Measurements from ENCODE around the gene MUC6. TPM values are rescaled to one million over a fixed set of nuclear protein-coding genes. Genes with fewer than 3 reads are reported as not detected.
A peak's percentile ranks its signal among the peaks of the same experiment; 100 is the strongest.

The MUC6 gene
- total RNA-seq, 1 experiment from 2014 or later, result not detected

DNA sequence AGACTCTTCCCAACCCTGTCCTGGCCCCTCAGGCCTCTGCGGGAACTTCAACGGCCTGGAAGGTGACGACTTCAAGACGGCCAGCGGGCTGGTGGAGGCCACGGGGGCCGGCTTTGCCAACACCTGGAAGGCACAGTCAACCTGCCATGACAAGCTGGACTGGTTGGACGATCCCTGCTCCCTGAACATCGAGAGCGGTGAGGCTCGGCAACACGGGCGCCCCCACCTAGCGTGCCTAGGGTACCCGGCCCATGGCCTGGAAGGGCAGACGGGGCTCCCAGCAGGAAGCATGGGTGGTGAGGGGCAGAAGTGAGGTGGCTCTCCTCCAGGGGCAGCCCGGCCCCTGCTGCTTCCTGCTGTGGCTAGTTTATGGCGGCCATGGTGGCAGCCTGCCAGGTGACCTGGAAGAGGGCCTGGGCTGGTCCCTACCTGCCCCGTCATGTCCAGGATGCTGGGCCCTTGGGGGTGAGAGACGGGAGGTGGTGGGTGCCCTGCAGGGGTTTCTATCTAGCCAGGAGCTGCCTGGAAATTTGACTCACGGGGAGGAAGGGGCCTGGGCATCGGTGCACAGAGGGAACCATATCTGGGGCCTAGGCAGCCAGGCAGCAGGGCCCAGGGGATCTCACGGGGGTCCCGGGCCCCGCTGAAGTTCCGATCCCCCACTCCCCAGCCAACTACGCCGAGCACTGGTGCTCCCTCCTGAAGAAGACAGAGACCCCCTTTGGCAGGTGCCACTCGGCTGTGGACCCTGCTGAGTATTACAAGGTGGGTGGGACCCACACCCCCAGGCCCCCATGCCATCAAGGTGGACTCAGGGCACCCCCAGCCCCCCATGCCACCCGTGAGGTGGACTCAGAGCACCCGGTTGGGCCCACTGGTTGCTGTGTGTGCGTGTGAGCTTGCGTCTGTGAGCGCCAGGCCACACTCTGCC lies 47.4 kb upstream of the MUC6 start:
- BruUV-seq (replicated peaks), result no TSS peak
- no peaks in the 10 kb centered on the region for H3K27me3 Mint-ChIP-seq (ENCODE audit: insufficient read depth, unreplicated experiment)
- intact Hi-C loops (cut with micrococcal nuclease), result no loop called here
- no peak overlapping the region for H3K4me3 Mint-ChIP-seq (ENCODE audit: unreplicated experiment)
- no peak overlapping the region for H3K27ac Mint-ChIP-seq (ENCODE audit: low read depth, unreplicated experiment)
- TF ChIP-seq, protein P1, sequence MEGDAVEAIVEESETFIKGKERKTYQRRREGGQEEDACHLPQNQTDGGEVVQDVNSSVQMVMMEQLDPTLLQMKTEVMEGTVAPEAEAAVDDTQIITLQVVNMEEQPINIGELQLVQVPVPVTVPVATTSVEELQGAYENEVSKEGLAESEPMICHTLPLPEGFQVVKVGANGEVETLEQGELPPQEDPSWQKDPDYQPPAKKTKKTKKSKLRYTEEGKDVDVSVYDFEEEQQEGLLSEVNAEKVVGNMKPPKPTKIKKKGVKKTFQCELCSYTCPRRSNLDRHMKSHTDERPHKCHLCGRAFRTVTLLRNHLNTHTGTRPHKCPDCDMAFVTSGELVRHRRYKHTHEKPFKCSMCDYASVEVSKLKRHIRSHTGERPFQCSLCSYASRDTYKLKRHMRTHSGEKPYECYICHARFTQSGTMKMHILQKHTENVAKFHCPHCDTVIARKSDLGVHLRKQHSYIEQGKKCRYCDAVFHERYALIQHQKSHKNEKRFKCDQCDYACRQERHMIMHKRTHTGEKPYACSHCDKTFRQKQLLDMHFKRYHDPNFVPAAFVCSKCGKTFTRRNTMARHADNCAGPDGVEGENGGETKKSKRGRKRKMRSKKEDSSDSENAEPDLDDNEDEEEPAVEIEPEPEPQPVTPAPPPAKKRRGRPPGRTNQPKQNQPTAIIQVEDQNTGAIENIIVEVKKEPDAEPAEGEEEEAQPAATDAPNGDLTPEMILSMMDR (IDR thresholded peaks at IDR 0.05; ENCODE audit: unreplicated experiment), result no peak
- DNase-seq (ENCODE audit: unreplicated experiment), result peak; percentile 81
- H3K9me3 Mint-ChIP-seq (ENCODE audit: unreplicated experiment), result no peaks in the 10 kb centered on the region
- H3K36me3 Mint-ChIP-seq (ENCODE audit: insufficient read depth, unreplicated experiment), result no peaks in the 10 kb centered on the region
- H3K4me1 Mint-ChIP-seq (ENCODE audit: insufficient read depth, unreplicated experiment), result no peaks in the 10 kb centered on the region
- ChIA-PET CTCF (interaction anchor here (0.6 to 0.7 kb wide), 2 partner anchors 32 to 34 kb away, joined by 3 to 4 read pairs; no protein-coding TSS in a partner anchor), POLR2A (no interaction called here)

DNA sequence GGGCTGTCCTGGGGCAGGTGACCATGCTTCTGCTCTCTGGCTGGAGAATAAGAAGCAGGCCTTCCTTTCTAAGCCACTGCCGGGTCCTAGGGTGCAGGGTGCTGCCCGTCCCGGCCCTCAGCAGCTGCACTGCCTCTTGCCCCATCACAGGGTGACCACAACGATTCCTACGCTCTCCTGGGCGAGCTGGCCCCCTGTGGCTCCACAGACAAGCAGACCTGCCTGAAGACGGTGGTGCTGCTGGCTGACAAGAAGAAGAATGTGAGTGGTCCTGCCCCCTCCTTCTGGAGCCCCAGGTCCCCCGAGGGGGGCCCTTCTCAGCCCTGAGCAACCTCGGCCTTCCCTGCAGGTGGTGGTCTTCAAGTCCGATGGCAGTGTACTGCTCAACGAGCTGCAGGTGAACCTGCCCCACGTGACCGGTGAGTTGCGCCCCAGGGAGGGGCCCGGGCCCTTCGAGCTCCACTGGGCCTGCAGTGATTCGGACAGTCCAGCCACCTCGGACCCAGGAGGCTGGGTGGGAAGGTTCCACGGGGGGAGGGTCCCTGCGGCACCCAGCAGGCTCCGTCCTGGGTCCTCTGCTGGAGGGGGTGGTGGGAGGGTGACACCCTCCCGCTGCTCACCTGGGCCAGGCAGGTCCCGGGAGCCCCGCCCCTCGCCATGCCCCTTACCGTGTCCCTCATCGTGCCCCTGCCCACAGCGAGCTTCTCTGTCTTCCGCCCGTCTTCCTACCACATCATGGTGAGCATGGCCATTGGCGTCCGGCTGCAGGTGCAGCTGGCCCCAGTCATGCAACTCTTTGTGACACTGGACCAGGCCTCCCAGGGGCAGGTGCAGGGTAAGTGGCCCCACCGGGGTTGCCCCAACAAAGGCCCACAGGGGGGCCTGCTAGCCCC lies 46.5 kb upstream of the MUC6 start:
- intact Hi-C loops (cut with micrococcal nuclease), result no loop called here
- no peaks in the 10 kb centered on the region for H3K27me3 Mint-ChIP-seq (ENCODE audit: insufficient read depth, unreplicated experiment)
- H3K36me3 Mint-ChIP-seq (ENCODE audit: insufficient read depth, unreplicated experiment), result no peaks in the 10 kb centered on the region
- no TSS peak for BruUV-seq (replicated peaks)
- no peak overlapping the region for H3K27ac Mint-ChIP-seq (ENCODE audit: low read depth, unreplicated experiment)
- POLR2A ChIA-PET, result no interaction called here
- no peak for DNase-seq (ENCODE audit: unreplicated experiment)
- H3K4me3 Mint-ChIP-seq (ENCODE audit: unreplicated experiment), result no peak overlapping the region
- CTCF ChIA-PET, result interaction anchor here (0.6 kb wide), 1 partner anchor 66 kb away, joined by 3 read pairs; no protein-coding TSS in a partner anchor
- no peaks in the 10 kb centered on the region for H3K9me3 Mint-ChIP-seq (ENCODE audit: unreplicated experiment)
- no peaks in the 10 kb centered on the region for H3K4me1 Mint-ChIP-seq (ENCODE audit: insufficient read depth, unreplicated experiment)
- TF ChIP-seq, protein P1 (IDR thresholded peaks at IDR 0.05; ENCODE audit: unreplicated experiment), result no peak

DNA sequence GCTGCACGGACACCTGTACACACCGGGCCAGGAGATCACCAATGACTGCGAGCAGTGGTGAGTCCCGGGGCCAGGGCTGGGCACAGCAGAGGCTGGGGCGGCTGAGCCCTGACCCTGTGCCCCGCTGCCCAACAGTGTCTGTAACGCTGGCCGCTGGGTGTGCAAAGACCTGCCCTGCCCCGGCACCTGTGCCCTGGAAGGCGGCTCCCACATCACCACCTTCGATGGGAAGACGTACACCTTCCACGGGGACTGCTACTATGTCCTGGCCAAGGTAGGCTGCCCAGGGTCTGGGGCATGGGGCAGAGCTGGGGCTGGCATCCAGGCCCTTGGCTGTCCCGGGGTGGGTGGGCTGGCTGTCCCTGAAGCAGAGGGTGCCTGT lies 45.8 kb upstream of the MUC6 start:
- intact Hi-C loops (cut with micrococcal nuclease), result no loop called here
- H3K4me1 Mint-ChIP-seq (ENCODE audit: insufficient read depth, unreplicated experiment), result no peaks in the 10 kb centered on the region
- ChIA-PET CTCF (no interaction called here), POLR2A (no interaction called here)
- H3K27me3 Mint-ChIP-seq (ENCODE audit: insufficient read depth, unreplicated experiment), result no peaks in the 10 kb centered on the region
- TF ChIP-seq, protein P1 (IDR thresholded peaks at IDR 0.05; ENCODE audit: unreplicated experiment), result no peak
- no peaks in the 10 kb centered on the region for H3K36me3 Mint-ChIP-seq (ENCODE audit: insufficient read depth, unreplicated experiment)
- no TSS peak for BruUV-seq (replicated peaks)
- H3K9me3 Mint-ChIP-seq (ENCODE audit: unreplicated experiment), result no peaks in the 10 kb centered on the region
- DNase-seq (ENCODE audit: unreplicated experiment), result no peak
- H3K27ac Mint-ChIP-seq (ENCODE audit: low read depth, unreplicated experiment), result no peak overlapping the region
- no peak overlapping the region for H3K4me3 Mint-ChIP-seq (ENCODE audit: unreplicated experiment)
